K562 (cell line): Measurements from ENCODE around the gene VKORC1. TPM values are rescaled to one million over a fixed set of nuclear protein-coding genes. Genes with fewer than 3 reads are reported as not detected.
A peak's percentile ranks its signal among the peaks of the same experiment; 100 is the strongest.

ENCODE experiments used
- BMI1 ChIP-seq: fragments of 150-350 bp; IDR thresholded peaks from 2 replicates; pipeline ENCODE4 v1.6.1; 2014; ENCODE audit warnings: low read length
- GTF2A2 ChIP-seq: IDR thresholded peaks from 2 replicates; pipeline ENCODE4 v1.6.1; 2016; ENCODE audit warnings: mild to moderate bottlenecking, missing genetic modification characterization, missing compliant biosample characterization
- HDAC8 ChIP-seq: fragments of 450-650 bp; IDR thresholded peaks from 2 replicates; pipeline ENCODE4 v1.6.1; 2016; ENCODE audit warnings: mild to moderate bottlenecking, missing genetic modification characterization, moderate library complexity, missing compliant biosample characterization
- MED1 ChIP-seq: sonication (generic); formaldehyde crosslinking; IDR thresholded peaks from 2 replicates; pipeline ENCODE4 v1.8.1; 2023; ENCODE audit warnings: missing genetic modification reagents, borderline replicate concordance
- MYNN ChIP-seq, 2 experiments: sonication (generic); formaldehyde crosslinking in 1 of 2; IDR thresholded peaks; 2 replicates each; pipeline versions ENCODE4 v1.5.0 to v1.6.1; 2016 to 2020; ENCODE audit warnings: antibody characterized with exemption in 1 of 2, missing genetic modification reagents in 1 of 2
- POLR2G ChIP-seq: fragments of 200-400 bp; formaldehyde crosslinking; IDR thresholded peaks from 2 replicates; pipeline ENCODE4 v1.6.1; 2017; ENCODE audit warnings: low read depth, mild to moderate bottlenecking, antibody characterized with exemption, low read length, moderate library complexity
- SIN3B ChIP-seq: fragments of 450-650 bp; IDR thresholded peaks from 2 replicates; pipeline ENCODE4 v1.6.1; 2017; ENCODE audit warnings: low read depth, mild to moderate bottlenecking, moderate library complexity
- TAF9B ChIP-seq: fragments of 450-650 bp; IDR thresholded peaks from 2 replicates; pipeline ENCODE4 v1.6.1; 2018; ENCODE audit warnings: mild to moderate bottlenecking; ENCODE audit not compliant: partially characterized antibody
- U2AF2 ChIP-seq: fragments of 200-400 bp; formaldehyde crosslinking; optimal IDR thresholded peaks from 2 replicates; pipeline ENCODE3; 2017; ENCODE audit warnings: low read depth, mild to moderate bottlenecking, low read length
- UBTF ChIP-seq, 2 experiments: IDR thresholded peaks; 2 replicates each; pipeline ENCODE4 v1.6.1; 2012; ENCODE audit warnings: improper control_type of control experiment in 2 of 2, low read depth in 2 of 2, low read length in 2 of 2, borderline replicate concordance in 1 of 2
- ZNF23 ChIP-seq: fragments of 250-450 bp; sonication (Bioruptor Pico); IDR thresholded peaks from 2 replicates; pipeline ENCODE4 v1.4.0; 2020; ENCODE audit warnings: mild to moderate bottlenecking
- ZNF444 ChIP-seq: fragments of 250-450 bp; sonication (Bioruptor Pico); IDR thresholded peaks from 2 replicates; pipeline ENCODE4 v1.4.0; 2020; ENCODE audit warnings: mild to moderate bottlenecking, moderate library complexity
- ZNF584 ChIP-seq: fragments of 200-800 bp; sonication (Bioruptor generic); IDR thresholded peaks from 2 replicates; pipeline ENCODE4 v1.6.1; 2016; ENCODE audit warnings: low read depth, mild to moderate bottlenecking, missing genetic modification characterization, missing compliant biosample characterization
- polyA plus RNA-seq, 8 experiments: library from polyadenylated mRNA; depleted of rRNA in 4 of 8; stranded (reverse) in 5 of 8; unstranded in 3 of 8; fragments of >200 nt; fragmentation: Nextera tagmentation in 2 of 8; fragmentation: Illumina TruSeq in 1 of 8; extraction: Ambion mirVana in 2 of 8; extraction: Trizol in 1 of 8; gene quantifications; 2 replicates each; pipeline versions ENCODE4 v1.2.1 to v1.2.3, GENCODE V29; 2011 to 2014; ENCODE audit warnings: inconsistent platforms in 1 of 8, missing spikeins in 1 of 8
- total RNA-seq, 7 experiments: library from RNA; depleted of rRNA in 6 of 7; stranded (reverse); fragments of >200 nt in 6 of 7; fragmentation: Illumina TruSeq in 2 of 7; extraction: Trizol in 2 of 7; gene quantifications; 2 replicates each; pipeline versions ENCODE4 v1.2.1 to v1.2.3, GENCODE V29; 2011 to 2021; ENCODE audit warnings: low replicate concordance in 1 of 7
- TF ChIP-seq, protein P1 (sequence below): sonication (generic); formaldehyde crosslinking; IDR thresholded peaks from 2 replicates; pipeline ENCODE4 v1.8.1; 2023; ENCODE audit warnings: mild to moderate bottlenecking, missing genetic modification reagents
- TF ChIP-seq, protein P2 (sequence below): sonication (generic); formaldehyde crosslinking; IDR thresholded peaks from 2 replicates; pipeline ENCODE4 v1.8.1; 2023; ENCODE audit warnings: missing genetic modification reagents, mild to moderate bottlenecking, borderline replicate concordance
- TF ChIP-seq, protein P3 (sequence below): fragments of 450-650 bp; IDR thresholded peaks from 2 replicates; pipeline ENCODE4 v1.6.1; 2016; ENCODE audit warnings: antibody characterized with exemption

VKORC1 gene
- total and polyA plus RNA-seq, 9 of the 15 experiments (the other 6 are each of a cell fraction or from before 2014, with no cell fraction given): 30.0 to 119 (median 62.1) TPM

DNA sequence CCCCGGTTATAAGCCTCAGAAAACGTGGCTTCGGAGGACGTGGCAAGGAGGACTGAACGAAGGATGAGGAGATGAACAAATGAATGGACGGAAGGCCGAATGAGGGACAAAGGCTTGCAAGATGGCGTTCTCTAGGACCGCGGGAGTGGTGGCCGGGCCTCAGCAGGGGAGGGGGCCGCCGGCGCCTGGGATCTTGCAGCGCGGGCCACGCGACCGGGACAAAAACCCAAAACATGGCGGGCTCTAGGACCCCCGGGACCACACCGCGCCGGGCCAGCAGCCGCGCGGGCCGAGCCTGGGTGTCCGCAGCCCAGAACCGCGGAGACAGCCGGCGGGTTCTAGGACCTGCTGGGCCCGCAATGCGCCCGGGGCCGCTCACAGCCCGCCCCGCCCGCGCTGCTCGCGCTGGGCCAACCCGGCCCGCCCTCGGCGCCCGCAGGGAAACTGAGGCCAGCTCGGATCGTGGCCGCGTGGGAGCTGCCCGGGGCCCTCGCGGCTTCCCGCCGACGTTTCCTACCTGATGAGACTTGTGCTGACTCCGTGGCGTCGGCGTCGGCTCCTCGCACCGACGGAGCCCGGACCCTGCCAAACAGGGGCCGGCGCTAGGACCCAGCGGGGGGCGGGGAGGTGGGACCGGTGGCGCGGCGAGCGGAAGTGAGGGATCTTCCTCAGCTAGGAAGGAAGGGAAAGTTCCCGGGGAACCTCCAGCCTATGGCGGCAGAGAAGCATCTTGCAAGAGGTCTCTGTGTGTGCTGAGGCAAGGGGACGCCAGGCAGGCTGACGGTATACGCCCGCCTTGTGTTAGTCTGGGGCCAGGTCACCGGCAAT lies 21.2 kb downstream of the VKORC1 start (continued):
- TF ChIP-seq, protein P1, sequence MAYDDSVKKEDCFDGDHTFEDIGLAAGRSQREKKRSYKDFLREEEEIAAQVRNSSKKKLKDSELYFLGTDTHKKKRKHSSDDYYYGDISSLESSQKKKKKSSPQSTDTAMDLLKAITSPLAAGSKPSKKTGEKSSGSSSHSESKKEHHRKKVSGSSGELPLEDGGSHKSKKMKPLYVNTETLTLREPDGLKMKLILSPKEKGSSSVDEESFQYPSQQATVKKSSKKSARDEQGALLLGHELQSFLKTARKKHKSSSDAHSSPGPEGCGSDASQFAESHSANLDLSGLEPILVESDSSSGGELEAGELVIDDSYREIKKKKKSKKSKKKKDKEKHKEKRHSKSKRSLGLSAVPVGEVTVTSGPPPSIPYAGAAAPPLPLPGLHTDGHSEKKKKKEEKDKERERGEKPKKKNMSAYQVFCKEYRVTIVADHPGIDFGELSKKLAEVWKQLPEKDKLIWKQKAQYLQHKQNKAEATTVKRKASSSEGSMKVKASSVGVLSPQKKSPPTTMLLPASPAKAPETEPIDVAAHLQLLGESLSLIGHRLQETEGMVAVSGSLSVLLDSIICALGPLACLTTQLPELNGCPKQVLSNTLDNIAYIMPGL (CRISPR knock-in tag): peak; percentile 60; the same call in 1 of the 2 replicates
- TF ChIP-seq MED1 (CRISPR knock-in tag) (peak; percentile 26; the same call in 1 of the 2 replicates), ZNF444 (CRISPR knock-in tag) (no peak), HDAC8 (no peak), ZNF23 (CRISPR knock-in tag) (no peak), U2AF2 (no peak), UBTF (IDR thresholded peaks at IDR 0.05; ENCODE audit: borderline replicate concordance in 1 of 2, low read depth in 2 of 2, low read length in 2 of 2) (peak; percentile 9 to 15; a peak in 2 of 4 replicates), MYNN (IDR thresholded peaks at IDR 0.05) (no peak), MYNN (CRISPR knock-in tag; IDR thresholded peaks at IDR 0.05) (no peak), TAF9B (no peak), GTF2A2 (tag) (peak; percentile 65; the same call in 1 of the 2 replicates), BMI1 (no peak), ZNF584 (CRISPR knock-in tag) (no peak), POLR2G (peak; percentile 85), SIN3B (peak; percentile 50; the same call in 1 of the 2 replicates)
- TF ChIP-seq, protein P2, sequence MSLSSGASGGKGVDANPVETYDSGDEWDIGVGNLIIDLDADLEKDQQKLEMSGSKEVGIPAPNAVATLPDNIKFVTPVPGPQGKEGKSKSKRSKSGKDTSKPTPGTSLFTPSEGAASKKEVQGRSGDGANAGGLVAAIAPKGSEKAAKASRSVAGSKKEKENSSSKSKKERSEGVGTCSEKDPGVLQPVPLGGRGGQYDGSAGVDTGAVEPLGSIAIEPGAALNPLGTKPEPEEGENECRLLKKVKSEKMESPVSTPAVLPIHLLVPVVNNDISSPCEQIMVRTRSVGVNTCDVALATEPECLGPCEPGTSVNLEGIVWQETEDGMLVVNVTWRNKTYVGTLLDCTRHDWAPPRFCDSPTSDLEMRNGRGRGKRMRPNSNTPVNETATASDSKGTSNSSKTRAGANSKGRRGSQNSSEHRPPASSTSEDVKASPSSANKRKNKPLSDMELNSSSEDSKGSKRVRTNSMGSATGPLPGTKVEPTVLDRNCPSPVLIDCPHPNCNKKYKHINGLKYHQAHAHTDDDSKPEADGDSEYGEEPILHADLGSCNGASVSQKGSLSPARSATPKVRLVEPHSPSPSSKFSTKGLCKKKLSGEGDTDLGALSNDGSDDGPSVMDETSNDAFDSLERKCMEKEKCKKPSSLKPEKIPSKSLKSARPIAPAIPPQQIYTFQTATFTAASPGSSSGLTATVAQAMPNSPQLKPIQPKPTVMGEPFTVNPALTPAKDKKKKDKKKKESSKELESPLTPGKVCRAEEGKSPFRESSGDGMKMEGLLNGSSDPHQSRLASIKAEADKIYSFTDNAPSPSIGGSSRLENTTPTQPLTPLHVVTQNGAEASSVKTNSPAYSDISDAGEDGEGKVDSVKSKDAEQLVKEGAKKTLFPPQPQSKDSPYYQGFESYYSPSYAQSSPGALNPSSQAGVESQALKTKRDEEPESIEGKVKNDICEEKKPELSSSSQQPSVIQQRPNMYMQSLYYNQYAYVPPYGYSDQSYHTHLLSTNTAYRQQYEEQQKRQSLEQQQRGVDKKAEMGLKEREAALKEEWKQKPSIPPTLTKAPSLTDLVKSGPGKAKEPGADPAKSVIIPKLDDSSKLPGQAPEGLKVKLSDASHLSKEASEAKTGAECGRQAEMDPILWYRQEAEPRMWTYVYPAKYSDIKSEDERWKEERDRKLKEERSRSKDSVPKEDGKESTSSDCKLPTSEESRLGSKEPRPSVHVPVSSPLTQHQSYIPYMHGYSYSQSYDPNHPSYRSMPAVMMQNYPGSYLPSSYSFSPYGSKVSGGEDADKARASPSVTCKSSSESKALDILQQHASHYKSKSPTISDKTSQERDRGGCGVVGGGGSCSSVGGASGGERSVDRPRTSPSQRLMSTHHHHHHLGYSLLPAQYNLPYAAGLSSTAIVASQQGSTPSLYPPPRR (CRISPR knock-in tag): 0 out of 2 replicates have a peak, but pooled peaks have one; percentile 45
- TF ChIP-seq, protein P3, sequence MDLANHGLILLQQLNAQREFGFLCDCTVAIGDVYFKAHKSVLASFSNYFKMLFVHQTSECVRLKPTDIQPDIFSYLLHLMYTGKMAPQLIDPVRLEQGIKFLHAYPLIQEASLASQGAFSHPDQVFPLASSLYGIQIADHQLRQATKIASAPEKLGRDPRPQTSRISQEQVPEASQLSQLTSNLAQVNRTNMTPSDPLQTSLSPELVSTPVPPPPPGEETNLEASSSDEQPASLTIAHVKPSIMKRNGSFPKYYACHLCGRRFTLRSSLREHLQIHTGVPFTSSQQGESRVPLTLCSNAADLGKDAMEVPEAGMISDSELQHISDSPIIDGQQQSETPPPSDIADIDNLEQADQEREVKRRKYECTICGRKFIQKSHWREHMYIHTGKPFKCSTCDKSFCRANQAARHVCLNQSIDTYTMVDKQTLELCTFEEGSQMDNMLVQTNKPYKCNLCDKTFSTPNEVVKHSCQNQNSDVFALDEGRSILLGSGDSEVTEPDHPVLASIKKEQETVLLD: no peak
